Measurements from ENCODE around the gene IPCEF1.

IPCEF1 gene

DNA sequence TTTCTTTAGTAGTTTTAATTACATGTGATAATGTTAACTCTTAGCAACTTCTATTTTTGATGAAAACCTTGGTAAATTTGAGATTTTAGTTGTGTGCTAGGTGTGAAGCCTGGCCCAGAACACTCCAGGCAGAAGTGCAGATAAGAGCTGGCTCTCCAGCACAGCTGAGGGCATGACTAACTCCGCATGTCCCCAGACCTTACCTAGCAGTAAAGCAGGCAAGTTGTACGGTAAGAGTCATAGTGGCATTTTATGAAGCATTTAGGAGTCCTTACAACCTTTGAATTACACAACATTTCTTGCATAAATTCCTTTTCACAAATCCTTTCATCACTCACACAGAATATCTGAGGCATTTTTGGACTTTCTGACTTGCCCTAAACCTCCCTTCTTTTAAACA lies 250.4 kb downstream of the IPCEF1 start:
- no peak for DNase-seq (ENCODE audit: low read depth, low spot score)

All from iPS DF 19.7 (cell line).